ENCODE data around the gene JMJD4.

Gene JMJD4

DNA sequence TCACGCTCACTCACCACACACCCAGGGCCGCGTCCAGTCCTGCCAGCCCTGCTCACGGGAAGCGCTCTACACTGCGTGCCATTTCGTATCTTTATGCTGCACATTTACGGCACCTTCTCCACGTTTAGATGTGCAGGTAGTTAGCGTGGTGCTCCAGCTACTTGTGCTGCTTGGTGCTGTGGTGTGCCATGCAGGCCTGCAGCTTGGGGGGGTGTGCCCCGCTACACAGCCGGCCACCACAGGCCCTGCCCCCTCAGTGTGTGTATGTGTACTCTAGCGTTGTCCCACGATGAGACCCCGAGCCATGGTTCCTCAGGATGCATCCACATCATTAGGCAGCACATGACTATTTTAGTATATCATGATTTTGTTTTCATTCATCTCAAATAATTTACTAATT is 38.5 kb upstream of the JMJD4 start:
- Mint-ChIP-seq H3K27ac (peak overlapping the region; percentile 43), H3K4me1 (peaks cover 40% of the 10 kb centered on the region), H3K36me3 (peaks cover 22% of the 10 kb centered on the region), H3K9me3 (no peaks in the 10 kb centered on the region), H3K4me3 (peak overlapping the region; percentile 23)
- DNase-seq (ENCODE audit: low spot score in 2 of 2) (no peak), ATAC-seq (no peak)

GRCh38 chr1:227771771-227772170 is 36.7 kb upstream of the JMJD4 start:
- ATAC-seq (no peak), DNase-seq (ENCODE audit: low spot score in 2 of 2) (no peak)
- H3K4me1 Mint-ChIP-seq, result peaks cover 58% of the 10 kb centered on the region
- no peak overlapping the region for H3K27ac Mint-ChIP-seq
- no peaks in the 10 kb centered on the region for H3K9me3 Mint-ChIP-seq
- no peak overlapping the region for H3K4me3 Mint-ChIP-seq
- peaks cover 30% of the 10 kb centered on the region for H3K36me3 Mint-ChIP-seq

DNA sequence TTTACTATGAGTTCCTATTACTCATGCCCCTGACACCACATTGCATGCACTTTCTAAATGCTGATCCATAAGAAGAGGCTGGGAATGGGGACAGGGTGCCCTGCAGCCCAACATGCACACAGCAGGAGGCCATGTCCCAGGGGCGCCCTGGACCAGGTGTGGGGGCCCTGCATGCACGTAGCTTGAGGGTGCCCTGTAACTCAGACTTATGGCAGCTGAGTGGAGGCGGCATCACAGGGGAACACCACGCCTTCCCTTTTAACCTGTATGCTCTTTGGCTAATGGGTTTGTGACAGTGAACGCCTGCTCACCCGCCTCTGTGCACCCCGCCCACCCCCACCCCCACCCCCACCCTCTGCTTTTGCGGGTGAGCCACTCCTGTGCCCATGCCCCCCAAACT is 36.2 kb upstream of the JMJD4 start:
- Mint-ChIP-seq H3K36me3 (peaks cover 30% of the 10 kb centered on the region), H3K4me1 (peaks cover 59% of the 10 kb centered on the region), H3K4me3 (no peak overlapping the region), H3K9me3 (no peaks in the 10 kb centered on the region), H3K27ac (no peak overlapping the region)
- ATAC-seq (no peak), DNase-seq (ENCODE audit: low spot score in 2 of 2) (no peak)

GRCh38 chr1:227770812-227771211 is 35.7 kb upstream of the JMJD4 start:
- ATAC-seq (no peak), DNase-seq (ENCODE audit: low spot score in 2 of 2) (no peak)
- no peak overlapping the region for H3K4me3 Mint-ChIP-seq
- H3K9me3 Mint-ChIP-seq, result no peaks in the 10 kb centered on the region
- H3K36me3 Mint-ChIP-seq, result peaks cover 31% of the 10 kb centered on the region
- no peak overlapping the region for H3K27ac Mint-ChIP-seq
- peaks cover 60% of the 10 kb centered on the region for H3K4me1 Mint-ChIP-seq

GRCh38 chr1:227769936-227770494 is 34.9 kb upstream of the JMJD4 start:
- Mint-ChIP-seq H3K27ac (peak overlapping the region; percentile 5), H3K4me3 (no peak overlapping the region), H3K9me3 (no peaks in the 10 kb centered on the region), H3K36me3 (peaks cover 31% of the 10 kb centered on the region), H3K4me1 (peaks cover 64% of the 10 kb centered on the region)
- no peak for ATAC-seq
- no peak for DNase-seq (ENCODE audit: low spot score in 2 of 2)

DNA sequence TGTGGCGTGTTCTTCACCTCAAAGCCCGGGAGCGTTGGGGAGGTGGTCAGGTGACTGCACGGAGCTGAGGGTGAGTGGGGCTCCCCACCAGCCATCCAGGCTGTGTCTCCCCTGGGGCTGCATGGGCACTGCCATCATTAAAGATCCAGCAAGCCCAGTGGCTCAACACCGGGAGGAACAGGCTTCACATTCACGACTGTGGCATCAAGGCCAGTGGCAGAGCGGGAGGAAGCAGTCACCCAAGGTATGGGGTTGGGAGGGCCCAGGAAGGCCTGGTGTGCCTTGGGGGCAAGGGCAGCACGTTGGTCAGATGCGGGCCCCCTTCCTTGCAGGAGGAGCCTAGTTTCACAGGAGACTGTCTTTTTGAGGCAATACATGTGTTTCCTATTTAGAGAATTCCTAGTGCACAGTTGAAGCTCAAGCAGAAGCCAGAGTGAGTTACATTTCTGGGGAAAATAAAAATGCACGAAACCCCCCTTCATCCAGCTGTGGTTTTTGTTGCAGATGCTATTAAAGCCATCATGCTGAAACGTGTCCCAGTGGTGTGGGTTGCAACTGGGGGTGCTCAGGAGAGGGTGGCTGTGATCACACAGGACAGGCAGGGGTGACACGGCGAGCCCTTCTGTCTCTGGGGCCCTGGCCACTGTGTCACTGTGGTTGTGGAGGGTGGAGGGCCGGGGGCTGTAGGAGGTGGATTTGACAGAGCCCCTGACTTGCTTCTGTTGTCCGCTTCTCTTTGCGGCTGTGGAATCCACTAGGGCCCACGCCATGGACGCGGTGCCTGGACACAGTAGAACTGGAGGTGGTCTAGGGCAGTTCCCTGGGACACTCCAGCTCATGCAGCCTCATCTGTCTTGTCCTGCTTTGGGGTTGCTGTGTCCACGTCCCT is 34.2 kb upstream of the JMJD4 start:
- H3K4me1 Mint-ChIP-seq, result peaks cover 62% of the 10 kb centered on the region
- ATAC-seq, result no peak

GRCh38 chr1:227768640-227769039 is 33.5 kb upstream of the JMJD4 start:
- no peak for DNase-seq (ENCODE audit: low spot score in 2 of 2)
- Mint-ChIP-seq H3K9me3 (no peaks in the 10 kb centered on the region), H3K4me1 (peaks cover 62% of the 10 kb centered on the region), H3K36me3 (peaks cover 26% of the 10 kb centered on the region), H3K27ac (no peak overlapping the region), H3K4me3 (no peak overlapping the region)
- ATAC-seq, result no peak

More for the DNA sequence above, 34.2 kb upstream of the JMJD4 start:
- H3K9me3 Mint-ChIP-seq, result no peaks in the 10 kb centered on the region
- DNase-seq (ENCODE audit: low spot score in 2 of 2), result no peak
- H3K27ac Mint-ChIP-seq, result no peak overlapping the region
- peaks cover 26% of the 10 kb centered on the region for H3K36me3 Mint-ChIP-seq
- H3K4me3 Mint-ChIP-seq, result no peak overlapping the region

GRCh38 chr1:227768125-227768439 is 33.0 kb upstream of the JMJD4 start:
- Mint-ChIP-seq H3K27ac (peak overlapping the region; percentile 32), H3K4me1 (peaks cover 64% of the 10 kb centered on the region), H3K4me3 (no peak overlapping the region), H3K36me3 (peaks cover 29% of the 10 kb centered on the region), H3K9me3 (no peaks in the 10 kb centered on the region)
- no peak for DNase-seq (ENCODE audit: low spot score in 2 of 2)
- no peak for ATAC-seq

DNA sequence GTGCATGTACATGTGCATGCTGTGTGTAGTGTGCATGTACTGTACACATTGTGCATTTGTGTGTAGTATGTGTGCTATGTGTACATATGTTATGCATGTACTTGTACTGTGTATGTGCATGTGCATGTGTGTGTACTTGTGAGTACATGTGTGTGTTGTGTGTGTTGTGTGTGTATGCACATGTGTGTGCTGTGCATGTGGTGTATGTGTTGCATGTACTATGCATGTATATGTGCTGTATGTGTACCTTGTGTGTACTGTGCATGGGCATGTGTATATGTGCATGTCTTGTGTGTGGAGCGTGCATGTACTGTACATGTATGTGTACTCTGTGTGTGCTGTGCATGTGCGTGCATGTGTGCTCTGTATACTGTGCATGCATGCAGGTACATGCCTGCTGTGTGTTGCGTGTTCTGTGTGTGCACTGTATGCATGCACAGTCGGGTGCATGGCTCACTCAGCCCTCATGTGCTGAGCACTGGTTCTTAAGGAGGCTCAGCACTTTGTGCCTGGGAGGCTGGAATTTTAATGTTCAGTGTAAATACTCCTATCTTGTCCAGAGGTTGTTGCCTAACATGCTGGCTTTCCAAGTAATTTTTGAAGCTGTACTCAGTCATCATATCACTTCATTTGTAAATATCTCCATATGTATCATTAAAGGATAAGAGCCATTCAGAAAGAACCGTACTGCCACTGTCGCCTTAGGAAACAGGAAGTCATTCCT is 32.5 kb upstream of the JMJD4 start:
- DNase-seq (ENCODE audit: low spot score in 2 of 2) (no peak), ATAC-seq (no peak)
- Mint-ChIP-seq H3K9me3 (no peaks in the 10 kb centered on the region), H3K4me1 (peaks cover 67% of the 10 kb centered on the region), H3K36me3 (peaks cover 35% of the 10 kb centered on the region), H3K4me3 (peak overlapping the region; percentile 63), H3K27ac (peak overlapping the region; percentile 32)

- Mint-ChIP-seq H3K4me1 (peaks cover 69% of the 10 kb centered on the region), H3K36me3 (peaks cover 37% of the 10 kb centered on the region), H3K9me3 (no peaks in the 10 kb centered on the region), H3K4me3 (peak overlapping the region; percentile 63), H3K27ac (peak overlapping the region; percentile 65)
- ATAC-seq (no peak), DNase-seq (ENCODE audit: low spot score in 2 of 2) (peak in 1 of 2 donors; percentile 57)
Observed at GRCh38 chr1:227766653-227767277, 31.7 kb upstream of the JMJD4 start.

DNA sequence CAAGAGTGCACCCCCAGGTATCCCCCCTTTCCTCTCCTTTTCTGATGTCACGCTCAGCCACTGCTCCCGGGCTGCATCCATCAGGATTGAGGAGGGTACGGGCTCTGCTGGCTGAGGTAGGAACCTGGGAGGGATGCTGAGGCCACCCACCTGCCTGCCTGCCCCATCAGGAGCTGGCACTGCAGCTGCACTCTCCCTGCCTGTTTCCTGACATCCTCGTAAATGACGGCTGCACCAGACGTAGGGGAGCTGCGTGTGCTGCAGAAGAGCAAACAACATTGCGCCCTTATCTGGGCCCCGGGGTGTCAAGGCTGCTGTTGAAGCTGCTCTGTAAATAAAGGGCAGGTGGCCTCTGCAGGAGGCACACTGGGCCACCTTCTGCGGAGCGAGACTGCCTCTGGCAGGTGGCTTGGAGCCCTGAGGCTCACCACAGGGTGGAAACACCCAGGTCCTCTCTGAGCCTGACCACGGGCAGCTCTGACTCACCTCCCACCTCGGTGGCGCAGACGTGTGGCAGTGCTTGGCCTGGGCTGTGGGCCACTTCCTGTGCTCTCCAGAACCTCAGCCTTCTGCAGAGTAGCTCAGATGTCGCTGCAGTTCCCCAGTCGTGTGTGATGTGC is 31.0 kb upstream of the JMJD4 start:
- Mint-ChIP-seq H3K9me3 (no peaks in the 10 kb centered on the region), H3K4me1 (peaks cover 76% of the 10 kb centered on the region), H3K27ac (peak overlapping the region; percentile 65), H3K4me3 (peak overlapping the region; percentile 63), H3K36me3 (peaks cover 42% of the 10 kb centered on the region)
- ATAC-seq (peak; percentile 94), DNase-seq (ENCODE audit: low spot score in 2 of 2) (peak; percentile 68 to 89)

DNA sequence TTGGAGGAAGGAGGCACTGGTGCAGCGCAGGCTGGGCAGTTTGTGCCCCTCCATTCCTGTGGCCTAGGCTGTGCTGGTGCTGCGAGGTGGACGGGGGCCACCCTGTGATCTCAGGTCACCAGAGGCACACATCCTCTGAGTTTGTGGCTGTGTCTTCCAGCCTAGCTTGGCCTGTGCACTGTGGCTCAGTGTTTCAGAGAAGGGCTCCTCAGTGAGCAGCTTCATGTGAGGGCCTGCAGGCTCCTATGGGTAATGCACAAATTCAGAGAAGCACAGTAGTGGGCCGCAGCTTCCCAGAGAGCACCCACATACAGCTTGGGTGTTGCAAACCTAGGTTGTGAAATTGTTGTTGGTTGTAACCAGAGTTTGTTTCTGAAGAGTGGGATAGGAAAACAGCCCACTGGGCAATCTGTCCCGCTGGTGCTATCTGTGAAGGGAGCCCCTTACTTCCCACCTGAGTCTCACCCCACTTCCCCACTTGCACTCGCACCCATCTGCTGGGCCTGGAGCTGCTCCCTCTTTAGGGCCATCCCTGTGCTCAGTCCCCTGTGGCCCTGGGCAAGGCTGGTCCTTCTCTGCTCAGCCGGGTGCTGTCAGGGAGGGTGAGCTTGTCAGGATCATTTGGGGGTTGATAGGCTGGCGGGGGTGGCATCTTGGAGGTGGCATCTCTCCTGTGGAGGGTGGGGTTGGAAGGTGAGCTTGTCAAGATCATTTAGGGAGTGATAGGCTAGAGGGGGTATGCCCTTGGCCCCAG is 30.3 kb upstream of the JMJD4 start:
- Mint-ChIP-seq H3K36me3 (peaks cover 49% of the 10 kb centered on the region), H3K4me1 (peaks cover 81% of the 10 kb centered on the region), H3K9me3 (no peaks in the 10 kb centered on the region), H3K4me3 (peak overlapping the region; percentile 63), H3K27ac (peak overlapping the region; percentile 65)
- ATAC-seq (peak; percentile 27), DNase-seq (ENCODE audit: low spot score in 2 of 2) (no peak)

- peak overlapping the region; percentile 29 for H3K27ac Mint-ChIP-seq
- H3K4me1 Mint-ChIP-seq, result peaks cover 90% of the 10 kb centered on the region
- DNase-seq (ENCODE audit: low spot score in 2 of 2) (no peak), ATAC-seq (no peak)
- H3K9me3 Mint-ChIP-seq, result no peaks in the 10 kb centered on the region
- peaks cover 62% of the 10 kb centered on the region for H3K36me3 Mint-ChIP-seq
- H3K4me3 Mint-ChIP-seq, result peak overlapping the region; percentile 6
Observed at GRCh38 chr1:227764019-227764391, 28.9 kb upstream of the JMJD4 start.

- Mint-ChIP-seq H3K36me3 (peaks cover 62% of the 10 kb centered on the region), H3K4me3 (peak overlapping the region; percentile 32)
- ATAC-seq, result no peak
Observed at GRCh38 chr1:227763246-227764018, 28.3 kb upstream of the JMJD4 start.

More at GRCh38 chr1:227763246-227764018, 28.3 kb upstream of the JMJD4 start:
- DNase-seq (ENCODE audit: low spot score in 2 of 2), result no peak
- peak overlapping the region; percentile 29 for H3K27ac Mint-ChIP-seq
- no peaks in the 10 kb centered on the region for H3K9me3 Mint-ChIP-seq
- peaks cover 89% of the 10 kb centered on the region for H3K4me1 Mint-ChIP-seq

Data from stimulated activated effector memory CD8-positive, alpha-beta T cell treated with anti-CD3 and anti-CD28 coated beads, Interleukin-12 subunit alpha, Interleukin-12 subunit beta, amount 100 ng/mL, for 72 hours (primary cell).